Measurements from ENCODE around the gene SLC23A2.
"Not testable (repeated sequence)": the region's sequence is repeated elsewhere in the genome, so short reads cannot be mapped to it uniquely, and the experiment has no call there.

The SLC23A2 gene

DNA sequence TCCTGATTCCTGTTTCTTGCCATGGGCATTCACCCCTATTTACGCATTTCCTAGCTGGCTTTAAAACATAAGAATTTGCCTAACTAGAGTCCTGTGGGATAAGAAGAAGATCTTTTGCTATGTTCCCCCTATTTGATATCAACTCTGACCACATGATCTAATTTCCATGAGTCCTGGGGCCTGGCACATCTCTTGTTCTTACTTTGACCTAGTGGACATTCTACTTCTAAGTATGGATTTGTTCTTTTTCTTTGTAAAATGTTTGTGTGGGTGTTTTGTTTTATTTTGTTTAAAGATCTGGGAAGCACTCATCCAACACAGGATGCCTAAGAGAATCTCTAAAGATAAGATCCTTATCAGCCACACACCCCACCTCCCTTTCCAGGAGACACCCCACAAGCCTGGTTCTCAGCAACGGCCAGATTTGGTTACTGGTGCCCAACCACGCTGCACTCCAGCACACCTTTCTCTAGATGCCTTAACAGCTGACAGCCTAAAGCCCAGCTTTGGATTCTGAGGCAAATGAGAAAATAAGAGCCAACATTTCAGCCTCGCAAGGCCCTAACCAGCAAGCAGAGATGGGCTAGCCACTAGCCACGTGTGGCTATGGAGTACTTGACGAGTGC lies 74.7 kb downstream of the SLC23A2 start:
- DNase-seq = no peak

DNA sequence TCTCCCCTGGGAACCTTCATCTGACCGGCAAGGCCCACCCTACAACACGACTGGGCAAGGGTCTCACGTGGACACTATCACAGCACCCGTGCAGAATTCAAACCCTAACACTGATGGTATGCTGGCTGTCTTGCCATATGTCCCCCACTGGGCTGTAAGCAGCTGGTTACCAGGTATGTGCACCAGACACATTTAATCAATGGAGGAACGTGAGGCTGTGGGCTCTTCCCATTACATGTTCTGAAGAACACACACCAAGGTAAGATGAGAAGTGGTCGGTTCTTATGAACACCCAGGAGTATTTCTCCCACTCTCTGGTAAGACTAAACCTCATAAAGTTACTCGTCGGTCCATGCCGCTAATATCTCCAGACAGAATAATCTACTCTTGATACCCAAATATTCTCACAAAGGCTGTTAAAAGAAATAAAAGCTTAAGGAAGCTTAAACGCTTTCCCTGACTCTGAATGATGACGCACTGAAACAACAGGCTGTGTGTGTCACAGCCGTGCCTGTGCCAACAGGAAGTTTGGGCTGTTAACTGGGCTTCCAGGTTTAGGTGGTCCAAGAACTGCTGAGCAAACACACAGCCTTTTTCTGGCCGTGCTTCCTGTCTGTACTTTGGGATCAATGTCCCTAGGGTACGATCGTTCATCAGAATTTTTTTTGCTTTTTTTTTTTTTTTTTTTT lies 75.3 kb downstream of the SLC23A2 start:
- no peak for DNase-seq

DNA sequence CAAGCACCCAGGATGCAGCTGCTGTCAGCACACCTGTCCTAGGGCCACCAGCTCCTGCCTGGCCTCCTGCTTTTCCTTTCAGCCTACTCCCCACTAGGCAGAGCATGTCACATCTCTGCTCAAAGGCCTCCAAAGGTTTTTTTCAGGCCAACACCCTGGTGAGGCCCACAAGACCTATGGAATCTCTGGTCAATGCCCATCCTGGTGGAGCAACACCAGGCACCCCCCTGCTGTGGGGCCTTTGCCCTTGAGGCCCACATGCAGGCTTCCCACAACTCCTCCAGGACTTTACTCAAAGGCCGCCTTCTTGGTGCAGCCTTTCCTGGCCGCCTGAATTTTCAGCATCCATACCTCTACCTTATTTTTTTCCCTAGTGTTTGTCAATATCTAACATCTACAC lies 76.9 kb downstream of the SLC23A2 start:
- no peak for DNase-seq

DNA sequence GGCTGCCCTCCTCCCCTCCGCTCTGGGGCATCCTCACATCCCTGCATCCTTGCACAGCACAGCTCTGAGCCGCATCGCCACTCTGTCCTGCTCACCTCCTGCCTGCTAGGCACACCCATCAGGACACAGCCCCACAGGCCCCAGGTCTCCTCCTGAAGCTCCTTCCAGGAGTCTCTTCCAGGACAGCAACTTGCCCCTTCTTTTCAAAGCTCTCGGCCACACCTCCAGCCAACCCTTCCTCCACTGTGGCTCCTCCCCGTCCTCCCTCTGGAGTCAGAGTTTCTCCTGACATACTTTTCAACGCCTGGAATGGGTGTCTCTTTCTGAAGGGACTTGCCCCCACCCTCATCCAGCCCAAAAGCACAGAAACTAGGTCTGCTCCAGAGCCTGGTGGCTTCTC lies 77.3 kb downstream of the SLC23A2 start:
- no peak for DNase-seq

DNA sequence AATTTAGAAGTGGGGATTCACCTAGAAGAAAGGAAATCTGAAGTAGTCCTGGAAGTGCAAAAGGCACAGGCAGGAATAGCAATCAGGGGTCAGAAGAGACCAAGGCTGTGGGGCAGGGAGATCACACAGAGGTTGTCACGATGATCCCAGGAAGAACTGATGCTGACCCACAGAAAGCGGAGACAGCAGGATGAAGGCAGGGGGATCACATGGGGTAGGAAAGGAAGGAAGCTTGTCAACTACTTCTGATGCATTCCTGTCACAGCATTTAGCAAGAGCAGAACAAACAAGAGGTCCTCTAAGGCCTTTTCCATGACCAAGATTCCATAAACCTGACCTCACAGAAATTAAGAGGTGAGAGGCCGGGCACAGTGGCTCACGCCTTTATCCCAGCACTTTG lies 79.1 kb downstream of the SLC23A2 start:
- no peak for DNase-seq

DNA sequence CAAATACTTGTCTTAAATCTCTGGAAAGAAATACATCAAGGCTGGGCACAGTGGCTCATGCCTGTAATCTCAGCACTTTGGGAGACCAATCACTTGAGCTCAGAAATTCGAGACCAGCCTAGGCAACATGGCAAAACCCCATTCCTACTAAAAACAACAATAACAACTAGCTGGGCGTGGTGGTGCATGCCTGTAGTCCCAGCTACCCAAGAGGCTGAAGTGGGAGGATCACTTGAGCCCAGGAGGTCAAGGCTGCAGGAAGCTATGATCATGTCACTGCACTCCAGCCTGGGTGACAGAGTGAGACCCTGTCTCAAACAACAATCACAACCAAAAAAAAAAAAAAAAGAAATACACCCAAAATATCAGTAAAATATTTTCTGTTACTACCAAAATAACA lies 80.0 kb downstream of the SLC23A2 start:
- DNase-seq = not testable (repeated sequence)

DNA sequence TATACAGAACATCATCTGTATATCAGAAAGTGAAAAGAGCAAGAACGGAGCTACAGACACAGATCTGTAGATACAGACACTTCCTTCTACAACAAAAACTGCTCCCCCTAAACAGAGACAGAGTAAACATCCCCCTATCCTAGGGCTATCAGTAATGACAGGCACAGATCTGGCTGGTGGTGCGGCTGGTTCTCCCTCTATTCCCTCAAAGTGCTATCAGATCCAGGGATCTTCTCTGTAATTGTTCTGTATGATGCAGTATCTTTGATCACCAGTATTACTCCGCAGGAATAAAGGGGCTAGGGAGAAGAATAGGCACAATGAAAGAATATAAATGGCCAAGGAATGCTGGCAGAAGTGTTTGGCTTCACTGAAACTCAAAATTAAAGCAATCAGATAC lies 80.7 kb downstream of the SLC23A2 start:
- DNase-seq = no peak

DNA sequence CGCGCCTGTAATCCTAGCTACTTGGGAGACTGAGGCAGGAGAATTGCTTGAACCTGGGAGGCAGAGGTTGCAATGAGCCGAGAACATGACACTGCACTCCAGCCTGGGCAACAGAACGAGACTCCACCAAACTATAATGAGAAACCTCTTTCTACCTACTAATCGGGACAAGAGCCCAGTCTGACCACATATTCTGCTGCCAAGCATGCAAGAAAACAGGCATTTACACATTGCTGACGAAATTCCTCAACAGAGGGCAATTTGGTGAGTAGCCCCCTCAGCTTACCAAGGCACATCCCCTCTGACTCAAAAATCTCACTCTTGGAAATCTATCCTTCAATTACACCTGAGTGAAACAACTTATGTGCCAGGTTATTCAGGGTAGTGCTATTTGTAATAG lies 81.2 kb downstream of the SLC23A2 start:
- DNase-seq = no peak

DNA sequence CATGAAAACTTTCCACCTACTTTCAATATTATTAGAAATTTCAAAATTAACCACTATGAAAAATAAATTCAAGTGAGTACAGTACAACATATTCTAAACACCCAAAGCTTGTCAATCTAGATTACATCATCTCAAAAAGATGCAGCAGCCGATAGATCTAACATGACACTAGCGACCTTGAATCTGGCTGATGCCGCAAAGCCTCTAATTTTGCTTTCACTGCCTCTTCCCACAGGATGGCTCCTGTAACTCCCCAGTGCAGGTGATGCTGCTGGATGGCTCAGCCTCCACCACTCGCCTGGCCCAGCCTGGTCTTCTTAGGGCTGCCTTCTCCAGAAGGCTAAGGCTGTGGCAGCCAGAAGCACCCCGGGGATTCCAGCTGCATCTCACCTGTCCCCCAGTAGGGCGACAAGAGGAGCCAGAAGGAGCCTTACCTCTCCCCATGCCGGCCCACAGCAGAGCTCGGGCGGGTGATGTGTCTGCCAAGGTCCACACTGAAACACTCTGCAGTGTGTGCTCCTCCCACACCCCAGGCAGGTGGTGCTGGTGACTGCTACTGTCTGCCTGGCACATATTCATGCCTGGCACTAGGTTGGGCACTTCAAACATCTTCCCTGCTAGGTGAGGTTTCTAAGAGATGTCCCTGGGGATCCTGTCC lies 82.1 kb downstream of the SLC23A2 start:
- no peak for DNase-seq

DNA sequence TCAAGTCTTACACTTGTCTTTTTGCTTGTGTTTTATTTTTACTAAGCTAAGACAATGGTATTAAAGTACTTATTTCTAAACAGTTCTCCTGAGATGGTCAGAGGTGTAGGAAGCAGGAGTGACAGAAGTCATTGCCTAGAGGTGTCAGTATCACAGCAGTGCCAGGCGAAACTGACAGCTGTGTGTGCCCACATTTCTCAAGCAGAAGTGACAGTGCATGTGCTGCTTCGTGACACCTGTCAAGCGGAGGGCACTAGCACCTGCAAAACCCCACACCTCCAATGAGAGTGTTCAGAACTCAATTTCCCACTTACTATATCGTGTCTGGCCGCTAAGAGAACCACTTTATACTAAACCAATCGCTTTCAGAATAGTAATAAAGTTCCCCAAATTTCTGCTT lies 82.8 kb downstream of the SLC23A2 start:
- no peak for DNase-seq

DNA sequence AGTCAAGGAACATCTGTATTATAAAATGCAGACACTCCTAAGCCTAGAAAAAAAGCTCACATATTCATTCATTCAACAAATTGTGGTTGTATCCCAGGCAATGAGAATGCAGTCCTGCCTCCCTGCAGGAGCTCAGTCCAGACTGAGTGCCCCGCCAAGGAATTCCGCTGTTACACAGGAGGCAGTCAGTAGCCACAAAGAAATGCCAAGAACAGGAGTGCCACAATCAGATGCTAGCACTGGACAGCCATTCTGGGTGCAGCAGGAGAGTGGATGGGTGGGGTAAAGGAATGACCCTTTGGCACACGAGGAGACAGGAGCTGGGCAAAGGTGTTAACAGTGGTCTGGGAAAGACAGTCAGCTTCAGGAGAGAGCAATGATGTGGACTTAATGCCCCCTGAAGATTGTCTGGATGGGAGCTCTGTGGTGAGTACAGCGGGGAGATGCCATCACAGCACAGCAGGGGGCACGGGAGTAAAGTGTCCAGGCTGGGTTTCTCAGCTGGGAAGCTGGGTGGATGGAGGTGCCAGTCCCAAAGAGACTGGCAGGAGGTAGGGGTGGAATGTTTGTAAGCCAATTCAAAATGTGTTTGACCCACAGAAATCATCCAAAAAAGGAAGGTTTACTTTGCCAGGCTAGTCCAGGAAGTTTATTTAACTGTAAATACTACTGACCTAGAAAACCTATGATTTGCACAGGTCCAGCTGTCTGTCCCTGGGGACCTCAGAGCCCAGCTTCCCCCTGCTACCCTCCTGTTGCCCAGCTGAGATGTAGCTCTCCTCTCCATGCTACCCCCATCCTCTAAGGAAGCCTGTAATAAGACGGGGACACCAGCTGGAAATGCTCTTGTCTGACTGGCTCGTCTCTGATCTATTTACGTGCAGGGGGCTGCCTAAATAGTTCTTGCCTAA lies 84.1 kb downstream of the SLC23A2 start:
- DNase-seq = no peak

DNA sequence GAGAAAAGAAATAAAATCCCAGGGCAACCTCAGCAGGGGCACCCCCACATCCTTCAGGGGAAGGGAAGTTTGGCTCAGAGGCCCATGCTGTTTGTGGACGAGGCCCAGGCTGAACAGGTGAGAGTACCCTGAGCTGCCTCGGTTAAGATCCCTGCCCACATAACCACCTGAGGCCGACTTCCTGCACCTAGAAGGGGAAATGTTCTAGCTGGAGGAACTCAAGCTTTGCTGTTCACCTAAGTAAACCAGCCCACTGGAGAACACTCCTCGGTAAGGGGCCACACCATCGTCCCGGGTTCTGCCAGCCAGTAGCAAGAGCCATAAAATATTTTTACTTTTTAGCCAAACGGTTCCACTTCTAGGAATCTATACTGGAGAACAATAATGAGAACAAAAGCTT lies 88.2 kb downstream of the SLC23A2 start:
- no peak for DNase-seq

DNA sequence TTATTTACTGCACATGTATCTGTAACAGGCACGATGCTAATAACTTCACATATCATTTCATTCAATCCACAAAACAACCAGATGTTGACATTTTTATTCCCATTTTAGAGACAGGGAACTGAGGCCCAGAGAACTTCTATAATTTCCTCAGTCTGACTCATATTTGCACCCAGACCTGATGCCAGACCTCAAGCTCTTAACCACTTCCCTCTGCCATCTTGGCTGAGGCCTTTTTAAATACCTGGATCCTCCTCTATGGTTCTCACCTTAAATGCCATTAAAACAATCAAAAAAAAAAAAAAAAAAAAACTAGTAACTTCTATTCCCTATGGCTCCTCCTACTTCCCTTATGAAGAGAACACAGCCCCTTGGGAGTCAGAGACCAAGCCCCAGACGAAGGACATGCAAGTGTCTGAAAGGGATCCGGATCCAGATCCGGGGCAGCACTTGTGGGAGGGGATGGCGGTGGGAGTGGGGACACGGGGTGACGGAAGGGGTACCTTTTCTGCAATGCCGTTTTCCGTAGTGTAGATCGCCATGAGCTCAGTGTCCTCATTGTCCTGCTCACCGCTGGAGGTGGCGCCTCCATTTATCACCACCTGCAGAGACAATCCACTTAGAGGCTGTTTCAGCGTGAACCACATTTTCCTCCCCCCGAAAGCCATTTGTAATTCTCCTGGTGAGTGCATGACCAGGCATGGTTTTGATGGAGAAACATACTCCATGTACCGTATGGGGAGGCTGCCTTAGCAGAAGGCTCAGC lies 88.7 kb downstream of the SLC23A2 start:
- DNase-seq = no peak

DNA sequence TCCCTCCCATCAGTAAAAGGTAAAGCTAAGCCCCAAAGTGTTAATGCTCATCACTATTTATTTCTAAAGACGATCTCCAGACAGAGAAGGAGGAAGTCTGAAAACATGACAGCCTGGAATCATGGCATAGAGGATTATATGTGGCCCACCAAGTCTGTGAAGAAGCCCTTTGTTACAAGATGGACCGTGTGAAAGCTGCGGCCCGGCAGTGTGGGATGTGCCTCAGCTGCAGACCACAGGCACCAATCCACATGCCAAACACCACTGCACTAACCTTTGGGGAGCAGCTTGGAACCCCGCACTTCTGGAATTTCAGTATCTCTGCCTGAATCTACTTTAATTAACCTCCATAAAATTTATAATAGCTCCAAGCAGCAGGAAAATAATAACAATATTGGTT lies 90.4 kb downstream of the SLC23A2 start:
- DNase-seq = no peak

DNA sequence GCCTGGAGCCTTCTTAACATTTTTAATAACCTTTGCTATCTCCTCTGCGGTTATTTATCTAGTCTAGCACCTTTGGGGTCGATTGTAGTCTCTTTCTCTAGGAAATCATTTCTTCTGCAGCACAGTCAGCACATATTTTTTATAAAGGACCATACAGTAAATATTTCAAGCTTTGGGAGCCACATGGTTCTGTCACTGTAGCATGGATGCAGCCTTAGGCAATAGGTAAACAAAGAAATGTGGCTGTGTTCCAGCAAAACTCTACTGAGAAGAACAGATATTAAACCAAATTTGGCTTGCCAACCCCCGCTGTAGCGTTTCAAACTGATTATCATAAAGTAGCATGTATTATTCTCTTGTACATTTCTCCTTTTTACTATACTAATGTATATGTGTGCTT lies 95.7 kb downstream of the SLC23A2 start:
- no peak for DNase-seq

DNA sequence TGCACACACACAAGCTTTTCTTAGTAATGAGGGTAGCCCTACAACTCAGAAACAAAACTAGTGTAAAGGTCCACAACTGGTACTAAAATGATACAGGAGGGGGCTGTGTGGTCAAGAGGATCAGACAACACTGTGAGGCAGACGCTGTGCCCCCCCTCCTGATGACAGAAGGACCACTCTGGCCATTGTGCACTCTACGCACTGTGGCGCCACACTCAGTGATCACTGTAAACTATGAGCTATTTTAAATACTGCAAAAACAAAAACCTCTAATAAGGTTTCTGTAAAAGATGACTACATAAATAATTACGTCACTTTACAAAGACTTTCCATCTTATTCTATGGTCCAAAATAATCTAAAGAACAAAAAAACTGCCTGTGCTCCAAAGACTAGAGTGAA lies 96.1 kb downstream of the SLC23A2 start:
- no peak for DNase-seq

DNA sequence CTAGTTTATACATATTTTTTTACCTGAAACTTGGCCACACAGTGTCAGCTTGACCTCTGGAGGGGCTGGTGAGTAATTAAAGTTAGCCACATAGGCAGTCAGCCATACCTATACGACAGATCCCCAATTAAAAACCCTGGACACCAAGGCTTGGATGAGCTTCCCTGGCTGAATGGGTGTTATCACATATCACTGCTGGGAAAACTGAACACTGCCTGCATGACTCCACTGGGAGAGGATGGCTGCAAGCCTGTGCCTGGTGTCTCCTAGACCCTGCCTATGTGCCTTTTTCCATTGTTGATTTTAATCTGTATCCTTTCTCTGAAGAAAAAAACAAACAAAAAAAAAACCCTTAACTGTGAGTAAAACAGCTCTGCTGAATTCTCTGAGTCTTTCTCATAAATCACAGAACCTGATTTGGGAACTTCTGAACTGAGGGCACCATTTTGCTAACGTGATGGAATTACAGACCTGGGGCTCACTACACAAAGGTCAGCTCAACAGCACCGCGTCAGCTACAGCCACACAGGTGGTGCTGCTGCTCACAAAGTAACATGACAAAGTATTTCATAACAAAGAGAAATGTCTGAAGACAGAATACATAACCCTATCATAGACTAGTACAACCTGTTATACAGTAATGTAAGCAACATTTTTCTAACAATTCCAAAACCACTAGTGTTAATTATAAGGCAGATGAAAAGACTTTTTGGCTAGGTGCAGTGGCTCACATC lies 97.0 kb downstream of the SLC23A2 start:
- no peak for DNase-seq

DNA sequence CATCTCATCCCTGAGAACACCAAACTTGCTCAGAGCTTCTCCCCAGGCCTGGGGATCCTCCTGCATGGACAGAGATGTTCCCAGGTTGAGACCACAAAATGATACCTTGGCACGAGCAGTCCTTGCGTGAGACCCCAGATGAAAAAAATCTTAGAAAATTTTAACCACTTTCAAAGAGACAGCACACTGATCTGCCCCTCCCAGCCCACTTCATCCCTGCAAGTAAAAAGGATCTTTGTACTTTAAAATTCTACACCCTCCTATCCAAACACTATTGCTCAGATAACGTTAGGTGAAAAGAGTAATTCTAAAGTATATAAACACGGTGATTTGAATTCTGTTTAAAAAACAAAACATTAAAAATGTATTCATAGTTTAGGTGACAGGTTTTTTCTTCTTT lies 98.5 kb downstream of the SLC23A2 start:
- DNase-seq = no peak

DNA sequence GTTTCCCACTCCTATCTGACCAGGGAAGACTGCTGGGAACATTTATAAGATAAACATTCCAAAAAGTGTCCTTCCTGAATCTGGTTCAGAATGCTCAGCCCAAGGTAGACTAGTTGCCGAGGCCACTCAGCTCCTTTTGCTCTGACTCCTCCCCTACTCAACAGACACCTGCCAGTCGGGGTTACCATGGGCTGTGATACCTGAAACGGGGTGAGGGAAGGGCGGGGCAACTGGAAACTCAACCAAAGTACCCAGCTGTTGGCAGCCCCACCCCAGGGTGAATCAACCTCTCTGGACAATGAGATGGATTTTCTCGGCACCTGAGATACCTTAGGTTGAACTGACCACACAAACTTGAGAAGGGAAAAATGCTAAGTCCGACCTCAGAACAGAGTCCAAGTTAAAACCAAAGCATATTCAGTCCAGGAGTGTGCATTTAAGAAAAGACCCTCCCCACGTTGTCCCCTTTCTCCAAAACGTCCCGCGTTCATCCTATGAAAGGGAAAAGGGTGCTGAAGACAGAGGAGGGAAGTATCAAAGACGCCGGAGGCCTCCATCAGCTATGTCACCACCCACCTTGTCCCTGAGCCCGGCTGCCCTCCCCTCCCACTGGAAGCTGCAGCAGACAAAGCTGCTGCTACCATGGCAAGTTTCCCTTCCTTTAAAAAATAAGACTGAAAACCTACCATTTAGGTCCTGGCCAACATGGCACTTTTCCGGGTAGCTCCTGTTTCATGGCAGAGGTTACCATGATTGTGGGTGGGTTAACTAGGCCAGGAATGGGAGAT lies 100.1 kb downstream of the SLC23A2 start:
- no peak for DNase-seq

DNA sequence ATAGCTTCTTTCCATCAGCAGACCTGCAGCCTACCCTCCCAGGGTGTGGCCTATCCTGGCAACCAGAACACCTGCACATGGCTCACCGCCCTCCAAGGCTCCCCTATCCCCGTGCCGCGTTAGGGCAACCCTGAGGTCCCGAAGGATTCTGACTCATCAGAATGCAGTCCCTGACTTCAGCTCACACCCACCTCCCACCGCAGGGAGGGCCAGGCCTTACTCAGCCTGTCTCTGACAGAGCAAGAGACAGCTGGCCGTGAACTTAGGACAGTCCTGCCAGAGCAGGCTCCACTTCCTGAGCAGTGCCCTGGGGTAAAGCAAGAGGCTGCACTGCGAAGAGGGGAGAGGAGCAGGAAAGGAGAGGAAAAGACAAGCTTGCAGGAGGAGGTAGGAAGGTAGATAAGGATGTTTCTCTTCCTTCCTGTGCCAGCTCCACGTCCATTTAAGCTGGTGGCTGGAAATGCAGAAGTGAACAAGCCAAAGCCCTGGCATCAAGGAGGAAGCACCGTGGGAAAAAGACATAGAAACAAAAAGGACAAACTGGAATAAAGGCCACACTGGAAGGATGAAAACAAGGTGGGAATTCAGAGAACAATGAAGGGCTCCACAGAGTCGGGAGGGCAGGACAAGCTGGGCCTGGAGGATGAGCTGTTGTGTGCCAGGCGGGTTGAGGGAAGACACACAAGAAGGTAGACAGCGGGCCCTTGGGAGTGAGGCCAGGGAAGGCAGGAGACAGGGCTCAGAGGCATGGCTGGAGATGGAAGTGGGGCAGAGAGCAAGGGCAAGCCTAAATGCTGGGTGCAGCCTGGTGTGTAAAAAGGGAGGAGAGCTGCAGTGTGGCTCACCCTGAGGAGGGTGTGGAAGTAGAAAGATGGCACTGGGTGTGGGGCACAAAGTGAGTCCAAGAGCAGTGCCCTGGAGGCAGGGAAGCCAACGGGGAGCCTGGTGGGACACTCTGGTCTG lies 102.7 kb downstream of the SLC23A2 start:
- DNase-seq = no peak
